Ishikawa (cell line): ENCODE results near the gene SNX3.

Source experiments
- CEBPB ChIP-seq: IDR thresholded peaks from 2 replicates; pipeline ENCODE4 v1.6.1; 2012
- CREB1 ChIP-seq: IDR thresholded peaks from 2 replicates; pipeline ENCODE4 v1.6.1; 2012; ENCODE audit warnings: low read depth
- EGR1 ChIP-seq: IDR thresholded peaks from 2 replicates; pipeline ENCODE4 v1.6.1; 2012
- EP300 ChIP-seq: IDR thresholded peaks from 2 replicates; pipeline ENCODE4 v1.6.1; 2012; ENCODE audit warnings: borderline replicate concordance
- FOXM1 ChIP-seq: IDR thresholded peaks from 2 replicates; pipeline ENCODE4 v1.6.1; 2012; ENCODE audit warnings: low read depth, borderline replicate concordance
- NFIC ChIP-seq: IDR thresholded peaks from 2 replicates; pipeline ENCODE4 v1.6.1; 2012
- RAD21 ChIP-seq: IDR thresholded peaks from 2 replicates; pipeline ENCODE4 v1.6.1; 2012; ENCODE audit warnings: low read depth
- TAF1 ChIP-seq: IDR thresholded peaks from 2 replicates; pipeline ENCODE4 v1.6.1; 2012; ENCODE audit warnings: low read depth, mild to moderate bottlenecking
- TCF12 ChIP-seq: IDR thresholded peaks from 2 replicates; pipeline ENCODE4 v1.6.1; 2012; ENCODE audit warnings: low read depth
- TEAD4 ChIP-seq: IDR thresholded peaks from 2 replicates; pipeline ENCODE4 v1.6.1; 2012
- YY1 ChIP-seq: IDR thresholded peaks from 2 replicates; pipeline ENCODE4 v1.6.1; 2012; ENCODE audit warnings: low read depth
- ZBTB7A ChIP-seq: IDR thresholded peaks from 2 replicates; pipeline ENCODE4 v1.6.1; 2012; ENCODE audit warnings: low read depth
- TF ChIP-seq, protein P1 (sequence below): IDR thresholded peaks from 2 replicates; pipeline ENCODE4 v1.6.1; 2012; ENCODE audit warnings: low read depth, mild to moderate bottlenecking
- TF ChIP-seq, protein P2 (sequence below): IDR thresholded peaks from 2 replicates; pipeline ENCODE4 v1.6.1; 2012
- TF ChIP-seq, protein P3 (sequence below): IDR thresholded peaks from 2 replicates; pipeline ENCODE4 v1.6.1; 2012

The SNX3 gene

DNA sequence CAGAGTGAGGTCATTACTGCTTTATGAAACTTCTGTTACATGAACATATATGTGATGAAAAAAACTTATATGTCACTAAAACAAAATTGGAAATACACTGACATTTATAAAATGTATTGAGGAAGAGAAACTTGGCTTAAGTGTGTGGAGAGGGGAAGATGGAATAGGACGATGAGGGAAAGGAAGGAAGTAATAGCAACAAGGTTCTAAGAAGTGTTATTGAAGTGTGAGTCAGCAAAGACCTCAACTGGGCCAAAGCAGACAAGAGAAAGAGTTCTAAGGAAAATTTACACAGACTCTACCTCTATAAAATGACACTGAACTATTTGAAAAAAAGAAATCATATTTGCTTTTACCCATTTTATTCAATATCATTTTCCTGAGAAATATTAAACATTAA lies 38.3 kb downstream of the SNX3 start:
- TF ChIP-seq ZBTB7A (no peak), TAF1 (no peak), TEAD4 (no peak), TCF12 (no peak), NFIC (no peak), EGR1 (no peak), EP300 (no peak)
- TF ChIP-seq, protein P1, sequence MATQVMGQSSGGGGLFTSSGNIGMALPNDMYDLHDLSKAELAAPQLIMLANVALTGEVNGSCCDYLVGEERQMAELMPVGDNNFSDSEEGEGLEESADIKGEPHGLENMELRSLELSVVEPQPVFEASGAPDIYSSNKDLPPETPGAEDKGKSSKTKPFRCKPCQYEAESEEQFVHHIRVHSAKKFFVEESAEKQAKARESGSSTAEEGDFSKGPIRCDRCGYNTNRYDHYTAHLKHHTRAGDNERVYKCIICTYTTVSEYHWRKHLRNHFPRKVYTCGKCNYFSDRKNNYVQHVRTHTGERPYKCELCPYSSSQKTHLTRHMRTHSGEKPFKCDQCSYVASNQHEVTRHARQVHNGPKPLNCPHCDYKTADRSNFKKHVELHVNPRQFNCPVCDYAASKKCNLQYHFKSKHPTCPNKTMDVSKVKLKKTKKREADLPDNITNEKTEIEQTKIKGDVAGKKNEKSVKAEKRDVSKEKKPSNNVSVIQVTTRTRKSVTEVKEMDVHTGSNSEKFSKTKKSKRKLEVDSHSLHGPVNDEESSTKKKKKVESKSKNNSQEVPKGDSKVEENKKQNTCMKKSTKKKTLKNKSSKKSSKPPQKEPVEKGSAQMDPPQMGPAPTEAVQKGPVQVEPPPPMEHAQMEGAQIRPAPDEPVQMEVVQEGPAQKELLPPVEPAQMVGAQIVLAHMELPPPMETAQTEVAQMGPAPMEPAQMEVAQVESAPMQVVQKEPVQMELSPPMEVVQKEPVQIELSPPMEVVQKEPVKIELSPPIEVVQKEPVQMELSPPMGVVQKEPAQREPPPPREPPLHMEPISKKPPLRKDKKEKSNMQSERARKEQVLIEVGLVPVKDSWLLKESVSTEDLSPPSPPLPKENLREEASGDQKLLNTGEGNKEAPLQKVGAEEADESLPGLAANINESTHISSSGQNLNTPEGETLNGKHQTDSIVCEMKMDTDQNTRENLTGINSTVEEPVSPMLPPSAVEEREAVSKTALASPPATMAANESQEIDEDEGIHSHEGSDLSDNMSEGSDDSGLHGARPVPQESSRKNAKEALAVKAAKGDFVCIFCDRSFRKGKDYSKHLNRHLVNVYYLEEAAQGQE, result no peak
- TF ChIP-seq, protein P2, sequence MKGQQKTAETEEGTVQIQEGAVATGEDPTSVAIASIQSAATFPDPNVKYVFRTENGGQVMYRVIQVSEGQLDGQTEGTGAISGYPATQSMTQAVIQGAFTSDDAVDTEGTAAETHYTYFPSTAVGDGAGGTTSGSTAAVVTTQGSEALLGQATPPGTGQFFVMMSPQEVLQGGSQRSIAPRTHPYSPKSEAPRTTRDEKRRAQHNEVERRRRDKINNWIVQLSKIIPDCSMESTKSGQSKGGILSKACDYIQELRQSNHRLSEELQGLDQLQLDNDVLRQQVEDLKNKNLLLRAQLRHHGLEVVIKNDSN, result no peak

DNA sequence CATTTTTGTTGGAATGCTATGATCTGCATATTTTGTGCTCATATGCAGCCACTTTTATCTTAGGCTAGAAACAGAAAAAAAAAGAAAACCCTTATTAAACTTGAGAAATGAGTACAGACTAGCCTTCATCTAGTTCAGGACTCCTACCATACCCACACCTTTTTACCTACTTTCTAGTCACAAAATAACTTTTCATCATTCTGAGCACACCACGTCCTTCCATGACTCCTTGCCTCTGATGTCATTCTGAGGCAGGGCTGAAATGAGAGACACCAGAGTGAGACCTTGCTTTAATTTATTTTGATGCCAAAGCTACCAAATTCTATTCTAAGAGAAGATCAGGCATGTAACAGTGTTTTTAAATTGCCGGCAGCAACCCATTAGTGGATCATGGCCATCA lies 38.8 kb downstream of the SNX3 start:
- no peak for TF ChIP-seq TCF12
- no peak for TF ChIP-seq FOXM1
- TF ChIP-seq, protein P3, sequence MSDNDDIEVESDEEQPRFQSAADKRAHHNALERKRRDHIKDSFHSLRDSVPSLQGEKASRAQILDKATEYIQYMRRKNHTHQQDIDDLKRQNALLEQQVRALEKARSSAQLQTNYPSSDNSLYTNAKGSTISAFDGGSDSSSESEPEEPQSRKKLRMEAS, result no peak
- TF ChIP-seq ZBTB7A, result no peak
- TF ChIP-seq, protein P1, result no peak
- TF ChIP-seq CEBPB, result no peak
- TF ChIP-seq YY1, result no peak
- no peak for TF ChIP-seq NFIC

DNA sequence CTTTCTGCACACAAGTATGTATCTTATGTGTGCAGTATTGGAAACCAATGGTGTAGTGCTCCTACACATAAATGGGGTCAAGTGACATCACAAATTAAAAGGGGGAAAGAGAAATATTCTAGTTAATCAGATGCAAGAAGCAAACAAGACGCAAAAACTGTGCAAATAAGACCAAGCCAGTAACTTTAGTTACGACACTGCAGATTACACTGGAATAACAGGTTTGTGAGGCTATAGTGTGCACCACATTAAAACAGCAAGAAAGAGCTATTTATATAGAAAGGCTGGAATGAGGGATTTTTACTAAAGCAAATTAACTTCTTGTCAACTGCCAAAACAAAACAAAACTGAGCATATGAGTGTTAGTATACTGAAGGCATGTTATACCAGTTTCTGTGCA lies 49.2 kb downstream of the SNX3 start:
- TF ChIP-seq YY1 (no peak), CREB1 (no peak), TEAD4 (no peak), TAF1 (no peak), EP300 (no peak), TCF12 (no peak), RAD21 (no peak), EGR1 (no peak), FOXM1 (no peak), NFIC (no peak), CEBPB (no peak), ZBTB7A (no peak)
- TF ChIP-seq, protein P2, result no peak
- TF ChIP-seq, protein P1, result no peak
- TF ChIP-seq, protein P3, result no peak

DNA sequence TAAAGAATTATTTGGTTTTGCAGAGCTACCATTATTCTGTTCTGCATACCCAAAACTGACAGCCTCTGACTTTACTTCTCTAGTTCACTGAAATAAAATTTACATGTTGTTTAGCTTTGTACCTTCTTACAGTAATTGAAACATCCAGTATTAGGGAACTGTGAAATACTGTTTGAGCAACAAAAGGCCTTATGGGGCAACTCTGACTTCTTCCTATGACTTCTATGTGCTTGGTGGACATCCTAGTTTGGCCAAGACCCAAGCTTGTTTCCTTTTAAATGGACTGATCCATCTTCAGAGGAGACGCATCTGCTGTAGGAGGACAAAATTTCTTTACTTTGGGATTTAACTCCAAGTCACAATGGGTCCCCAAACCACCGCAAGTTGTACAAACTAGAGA lies 50.3 kb downstream of the SNX3 start:
- TF ChIP-seq EGR1 (no peak), ZBTB7A (no peak), TCF12 (no peak), EP300 (no peak)

DNA sequence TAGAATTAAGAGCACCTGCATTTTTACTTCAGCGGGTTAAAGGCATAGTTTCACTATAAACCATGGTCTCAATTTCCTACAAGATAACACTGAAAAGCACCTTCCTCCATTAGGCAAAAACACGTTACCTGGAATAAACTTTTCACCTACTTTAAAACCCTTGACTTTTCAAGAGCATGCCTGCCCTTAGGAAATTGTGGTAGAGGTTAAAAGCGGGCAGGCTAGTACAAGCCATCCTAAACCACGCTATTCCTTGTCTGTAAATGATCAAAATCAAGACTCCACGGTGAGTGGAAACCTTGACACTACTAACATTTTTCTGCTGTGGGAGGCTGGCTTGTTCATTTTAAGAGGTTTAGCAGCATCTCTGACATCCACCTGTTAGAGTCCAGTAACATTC lies 51.1 kb downstream of the SNX3 start:
- TF ChIP-seq, protein P1, result no peak
- TF ChIP-seq TCF12 (no peak), CEBPB (no peak), NFIC (no peak), EP300 (no peak), EGR1 (no peak), FOXM1 (no peak), CREB1 (no peak), RAD21 (no peak), ZBTB7A (no peak), YY1 (no peak), TAF1 (no peak)
- TF ChIP-seq, protein P3, result no peak
- TF ChIP-seq, protein P2, result no peak
